Measurements from ENCODE around the gene MINDY4.
A peak's percentile ranks its signal among the peaks of the same experiment; 100 is the strongest.

DNA sequence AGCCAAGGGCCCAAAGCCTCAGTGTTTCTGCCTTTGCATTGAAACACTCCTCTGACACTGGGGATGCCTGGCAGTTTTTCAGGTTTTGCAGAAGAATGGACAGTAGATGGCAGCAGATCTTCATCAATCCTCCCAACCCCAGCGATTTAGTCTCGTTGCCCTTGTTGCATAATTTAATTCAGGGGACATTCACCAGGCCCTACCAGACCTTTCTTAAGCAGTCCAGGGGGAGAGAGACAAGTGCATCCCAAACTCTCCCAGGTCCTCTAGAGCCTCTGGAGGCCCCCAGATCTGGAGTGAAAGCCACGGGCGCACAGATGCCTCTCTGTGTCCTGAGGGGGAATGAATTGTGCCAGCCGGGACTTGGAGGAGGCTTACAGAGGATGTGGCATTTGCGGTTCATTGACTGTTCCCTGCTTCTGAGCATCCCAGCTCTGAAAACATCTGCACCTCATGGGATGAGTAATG is 29.6 kb downstream of the MINDY4 start:
- TF ChIP-seq, protein P1, sequence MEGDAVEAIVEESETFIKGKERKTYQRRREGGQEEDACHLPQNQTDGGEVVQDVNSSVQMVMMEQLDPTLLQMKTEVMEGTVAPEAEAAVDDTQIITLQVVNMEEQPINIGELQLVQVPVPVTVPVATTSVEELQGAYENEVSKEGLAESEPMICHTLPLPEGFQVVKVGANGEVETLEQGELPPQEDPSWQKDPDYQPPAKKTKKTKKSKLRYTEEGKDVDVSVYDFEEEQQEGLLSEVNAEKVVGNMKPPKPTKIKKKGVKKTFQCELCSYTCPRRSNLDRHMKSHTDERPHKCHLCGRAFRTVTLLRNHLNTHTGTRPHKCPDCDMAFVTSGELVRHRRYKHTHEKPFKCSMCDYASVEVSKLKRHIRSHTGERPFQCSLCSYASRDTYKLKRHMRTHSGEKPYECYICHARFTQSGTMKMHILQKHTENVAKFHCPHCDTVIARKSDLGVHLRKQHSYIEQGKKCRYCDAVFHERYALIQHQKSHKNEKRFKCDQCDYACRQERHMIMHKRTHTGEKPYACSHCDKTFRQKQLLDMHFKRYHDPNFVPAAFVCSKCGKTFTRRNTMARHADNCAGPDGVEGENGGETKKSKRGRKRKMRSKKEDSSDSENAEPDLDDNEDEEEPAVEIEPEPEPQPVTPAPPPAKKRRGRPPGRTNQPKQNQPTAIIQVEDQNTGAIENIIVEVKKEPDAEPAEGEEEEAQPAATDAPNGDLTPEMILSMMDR (conservative IDR thresholded peaks at IDR 0.05 in 1 of 2, IDR thresholded peaks at IDR 0.05 in 1 of 2; ENCODE audit: extremely low read depth in 1 of 2, insufficient read depth in 1 of 2, low read depth in 1 of 2, low read length in 2 of 2) = peak; percentile 71 to 72
- no peak for TF ChIP-seq EZH2 (IDR thresholded peaks at IDR 0.05; ENCODE audit: borderline replicate concordance, low read length)
